Cardiac muscle cell (in vitro differentiated cells and primary cell): Measurements from ENCODE around the gene KIR3DL1. TPM values are rescaled to one million over a fixed set of nuclear protein-coding genes. Genes with fewer than 3 reads are reported as not detected.

Experiments used
- DNase-seq, 2 donors: peaks; one replicate each; pipeline versions ENCODE4 v3.0.0 to v3.0.0-alpha.2; 2010 to 2017; ENCODE audit warnings: low read depth in 1 of 2, low spot score in 1 of 2
- H3K27ac ChIP-seq: fragments of 200-600 bp; sonication (generic); 2 replicates; pipeline ENCODE4 v1.5.1; 2016
- H3K27me3 ChIP-seq: fragments of 200-600 bp; sonication (generic); 2 replicates; pipeline ENCODE4 v1.6.0; 2016; ENCODE audit warnings: control low read depth
- H3K36me3 ChIP-seq: fragments of 200-600 bp; sonication (generic); 2 replicates; pipeline ENCODE4 v1.5.1; 2016; ENCODE audit warnings: control low read depth
- H3K4me1 ChIP-seq: fragments of 200-600 bp; sonication (generic); 2 replicates; pipeline ENCODE4 v1.8.1; 2017; ENCODE audit warnings: low read depth, mild to moderate bottlenecking, mixed run types
- H3K4me3 ChIP-seq: fragments of 200-600 bp; sonication (generic); 2 replicates; pipeline ENCODE4 v1.5.1; 2016; ENCODE audit warnings: mild to moderate bottlenecking
- H3K9me3 ChIP-seq: fragments of 200-600 bp; sonication (generic); 2 replicates; pipeline ENCODE4 v1.5.1; 2017; ENCODE audit warnings: low read depth, mild to moderate bottlenecking, control low read depth
- polyA plus RNA-seq: library from polyadenylated mRNA; unstranded; fragments of >200 nt; fragmentation: Nextera tagmentation; extraction: Ambion mirVana; gene quantifications from 2 replicates; pipeline ENCODE4 v1.2.1, GENCODE V29; 2016
- total RNA-seq: library from RNA; depleted of rRNA; stranded (reverse); fragments of >200 nt; gene quantifications from 2 replicates; pipeline ENCODE4 v1.2.3, GENCODE V29; 2016
- TF ChIP-seq, protein P1 (sequence below): IDR thresholded peaks from 2 replicates; pipeline ENCODE4 v1.5.1; 2012; ENCODE audit warnings: low read depth, mild to moderate bottlenecking, low read length

Gene KIR3DL1
- total and polyA plus RNA-seq, 2 experiments from 2014 or later: not detected

DNA sequence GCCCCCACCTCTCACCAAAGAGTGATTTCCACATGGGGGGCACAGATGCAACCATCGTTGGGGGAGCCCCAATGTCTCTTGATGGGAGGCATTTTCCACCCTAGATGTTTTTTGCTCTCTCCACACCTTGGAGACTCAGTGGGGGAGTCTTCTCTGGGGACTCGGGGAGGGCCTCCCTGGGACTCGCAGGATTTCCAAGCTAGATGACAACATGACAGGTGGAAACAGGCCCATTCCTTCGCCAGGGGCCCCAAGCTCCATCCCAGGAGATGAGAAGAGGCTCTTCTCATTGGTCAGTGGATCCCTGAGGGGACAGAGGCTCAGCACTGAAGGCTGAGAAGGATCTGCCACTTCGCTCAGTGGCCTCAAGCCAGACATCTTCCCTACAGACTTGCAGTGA is 25.6 kb upstream of the KIR3DL1 start:
- no peaks in the 10 kb centered on the region for H3K4me1 ChIP-seq
- H3K36me3 ChIP-seq: no peaks in the 10 kb centered on the region
- no peaks in the 10 kb centered on the region for H3K9me3 ChIP-seq
- DNase-seq: no peak
- no peaks in the 10 kb centered on the region for H3K27me3 ChIP-seq
- no peak overlapping the region for H3K4me3 ChIP-seq
- TF ChIP-seq, protein P1, sequence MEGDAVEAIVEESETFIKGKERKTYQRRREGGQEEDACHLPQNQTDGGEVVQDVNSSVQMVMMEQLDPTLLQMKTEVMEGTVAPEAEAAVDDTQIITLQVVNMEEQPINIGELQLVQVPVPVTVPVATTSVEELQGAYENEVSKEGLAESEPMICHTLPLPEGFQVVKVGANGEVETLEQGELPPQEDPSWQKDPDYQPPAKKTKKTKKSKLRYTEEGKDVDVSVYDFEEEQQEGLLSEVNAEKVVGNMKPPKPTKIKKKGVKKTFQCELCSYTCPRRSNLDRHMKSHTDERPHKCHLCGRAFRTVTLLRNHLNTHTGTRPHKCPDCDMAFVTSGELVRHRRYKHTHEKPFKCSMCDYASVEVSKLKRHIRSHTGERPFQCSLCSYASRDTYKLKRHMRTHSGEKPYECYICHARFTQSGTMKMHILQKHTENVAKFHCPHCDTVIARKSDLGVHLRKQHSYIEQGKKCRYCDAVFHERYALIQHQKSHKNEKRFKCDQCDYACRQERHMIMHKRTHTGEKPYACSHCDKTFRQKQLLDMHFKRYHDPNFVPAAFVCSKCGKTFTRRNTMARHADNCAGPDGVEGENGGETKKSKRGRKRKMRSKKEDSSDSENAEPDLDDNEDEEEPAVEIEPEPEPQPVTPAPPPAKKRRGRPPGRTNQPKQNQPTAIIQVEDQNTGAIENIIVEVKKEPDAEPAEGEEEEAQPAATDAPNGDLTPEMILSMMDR: no peak
- H3K27ac ChIP-seq: no peak overlapping the region

DNA sequence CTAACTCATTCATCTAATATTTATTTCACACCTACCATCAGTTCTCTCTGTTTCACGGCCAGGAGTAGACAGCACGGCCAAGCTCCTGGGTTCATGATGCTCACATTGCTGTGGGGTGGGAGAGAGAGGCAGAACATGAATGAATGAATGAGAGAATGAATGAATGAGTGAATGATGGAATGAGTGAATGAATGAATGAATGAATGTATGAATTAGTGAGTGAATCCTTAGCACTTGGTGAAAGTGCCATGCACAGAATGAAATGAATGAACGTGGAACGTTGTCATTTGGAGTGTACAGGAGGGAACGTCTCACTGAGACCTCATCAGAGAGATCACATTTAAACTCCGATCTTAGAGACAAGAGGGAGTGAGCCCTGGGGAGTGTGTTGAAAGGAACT is 24.8 kb upstream of the KIR3DL1 start:
- no peaks in the 10 kb centered on the region for H3K36me3 ChIP-seq
- H3K9me3 ChIP-seq: no peaks in the 10 kb centered on the region
- H3K27ac ChIP-seq: no peak overlapping the region
- TF ChIP-seq, protein P1: no peak
- H3K27me3 ChIP-seq: no peaks in the 10 kb centered on the region
- no peak for DNase-seq
- H3K4me3 ChIP-seq: no peak overlapping the region
- no peaks in the 10 kb centered on the region for H3K4me1 ChIP-seq

DNA sequence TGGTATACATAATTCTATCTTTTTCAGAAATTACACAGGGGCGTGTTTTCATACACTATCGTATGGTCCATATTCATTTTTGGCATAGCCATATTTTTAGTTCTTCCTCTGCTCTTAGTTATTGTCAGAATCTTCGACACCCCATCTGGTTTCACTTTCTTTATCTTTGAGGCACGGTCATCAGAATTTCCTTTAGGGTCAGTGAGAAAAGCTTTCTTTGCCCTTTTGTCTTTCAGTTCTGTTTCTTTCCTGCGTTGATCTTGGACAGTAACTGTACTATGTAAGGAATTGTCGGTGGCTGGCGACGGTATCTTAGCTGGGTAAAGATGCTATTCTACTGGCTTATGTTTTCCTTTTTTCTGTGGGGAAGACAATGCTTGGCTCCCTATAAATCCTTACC is 23.5 kb upstream of the KIR3DL1 start:
- TF ChIP-seq, protein P1: no peak
- Histone ChIP-seq H3K9me3 (no peaks in the 10 kb centered on the region), H3K4me1 (no peaks in the 10 kb centered on the region), H3K27ac (no peak overlapping the region), H3K4me3 (no peak overlapping the region), H3K36me3 (no peaks in the 10 kb centered on the region), H3K27me3 (no peaks in the 10 kb centered on the region)
- DNase-seq: no peak

DNA sequence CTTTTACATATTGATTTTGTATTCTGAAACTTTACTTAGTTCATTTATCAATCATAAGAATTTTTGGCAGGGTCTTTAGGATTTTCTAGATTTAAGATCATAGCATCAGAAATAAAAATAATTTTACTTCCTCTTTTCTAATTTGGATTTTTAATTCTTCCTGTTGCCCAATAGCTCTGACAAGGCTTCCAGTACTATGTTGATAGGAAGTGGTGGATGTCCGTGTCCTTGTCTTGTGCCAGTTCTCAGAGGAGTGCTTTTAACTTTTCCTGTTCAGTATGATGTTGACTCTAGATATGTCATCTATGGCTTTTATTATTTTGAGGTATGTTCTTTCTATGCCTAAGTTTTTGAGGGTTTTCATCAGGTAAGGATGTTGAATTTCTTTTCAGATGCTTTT is 20.5 kb upstream of the KIR3DL1 start:
- Histone ChIP-seq H3K27me3 (no peaks in the 10 kb centered on the region), H3K4me1 (no peaks in the 10 kb centered on the region), H3K9me3 (no peaks in the 10 kb centered on the region), H3K27ac (no peak overlapping the region), H3K36me3 (no peaks in the 10 kb centered on the region), H3K4me3 (no peak overlapping the region)
- TF ChIP-seq, protein P1: no peak
- no peak for DNase-seq

DNA sequence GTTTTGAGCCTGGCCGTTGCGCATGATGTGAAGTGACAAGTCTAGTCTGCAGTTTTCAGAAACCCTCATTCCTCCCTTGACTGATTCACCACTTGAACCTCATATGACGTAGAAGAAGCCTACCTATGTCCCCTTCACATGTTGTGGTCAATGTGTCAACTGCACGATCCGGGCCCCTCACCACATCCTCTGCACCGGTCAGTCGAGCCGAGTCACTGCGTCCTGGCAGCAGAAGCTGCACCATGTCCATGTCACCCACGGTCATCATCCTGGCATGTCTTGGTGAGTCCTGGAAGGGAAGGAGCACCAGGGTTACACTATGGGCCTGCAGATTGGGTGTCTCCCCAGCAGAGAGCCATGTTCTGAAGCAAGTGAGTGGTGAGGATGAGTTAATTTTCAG is 12.9 kb upstream of the KIR3DL1 start, which contains the start of gene KIR2DL4:
Gene KIR2DL4 (plus strand): TSS at position 201 of the 400 bp plus-strand sequence. CDS start 42 bp downstream, at position 243.
- H3K4me1 ChIP-seq: no peaks in the 10 kb centered on the region
- H3K27ac ChIP-seq: no peak within 1 kb of the TSS
- H3K4me3 ChIP-seq: no peak within 1 kb of the TSS
- DNase-seq: no peak
- H3K9me3 ChIP-seq: no peaks in the 10 kb centered on the region
- TF ChIP-seq, protein P1: no peak
- H3K36me3 ChIP-seq: no peaks in the 10 kb centered on the region
- H3K27me3 ChIP-seq: no peaks in the 10 kb centered on the region

DNA sequence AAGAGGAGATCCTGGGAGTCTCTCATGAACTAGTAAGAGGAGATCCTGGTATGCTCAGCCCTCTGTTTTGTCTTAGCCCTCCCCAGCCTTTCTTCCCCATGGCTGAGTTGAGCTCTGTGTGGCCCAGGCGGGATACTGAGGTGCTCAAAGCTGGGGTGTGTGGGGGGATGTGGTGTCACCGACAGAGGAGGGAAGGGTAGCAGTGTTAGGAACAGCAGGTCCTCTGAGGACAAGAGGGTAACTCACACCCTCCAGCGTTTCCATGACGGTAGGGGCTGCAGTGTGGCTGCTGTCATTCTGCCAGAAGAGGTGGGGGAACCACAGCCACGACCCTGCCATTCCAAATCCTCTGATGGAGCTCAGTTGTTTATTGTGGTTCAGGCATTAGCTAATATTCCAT is 12.2 kb upstream of the KIR3DL1 start:
- no peak overlapping the region for H3K4me3 ChIP-seq
- H3K9me3 ChIP-seq: no peaks in the 10 kb centered on the region
- no peak overlapping the region for H3K27ac ChIP-seq
- no peaks in the 10 kb centered on the region for H3K4me1 ChIP-seq
- no peaks in the 10 kb centered on the region for H3K27me3 ChIP-seq
- H3K36me3 ChIP-seq: no peaks in the 10 kb centered on the region
- DNase-seq: no peak
- TF ChIP-seq, protein P1: no peak
